ENCODE results near the gene ANKRD62.
"Not testable (repeated sequence)": the region's sequence is repeated elsewhere in the genome, so short reads cannot be mapped to it uniquely, and the experiment has no call there.

ANKRD62 gene

GRCh38 chr18:12066910-12067511 is 26.6 kb upstream of the ANKRD62 start:
- no peak for DNase-seq

GRCh38 chr18:12067671-12068070 is 26.0 kb upstream of the ANKRD62 start:
- no peak for DNase-seq

GRCh38 chr18:12068316-12068949 is 25.2 kb upstream of the ANKRD62 start:
- not testable (repeated sequence) for DNase-seq

- no peak for DNase-seq
Observed at GRCh38 chr18:12068950-12069320, 24.7 kb upstream of the ANKRD62 start.

- DNase-seq, result not testable (repeated sequence)
Observed at GRCh38 chr18:12071066-12071465, 22.6 kb upstream of the ANKRD62 start.

- DNase-seq, result no peak
Observed at GRCh38 chr18:12072996-12073395, 20.6 kb upstream of the ANKRD62 start.

- DNase-seq, result no peak
Observed at GRCh38 chr18:12074736-12075135, 18.9 kb upstream of the ANKRD62 start.

GRCh38 chr18:12076424-12077140 is 17.1 kb upstream of the ANKRD62 start:
- DNase-seq, result no peak

GRCh38 chr18:12077994-12078393 is 15.6 kb upstream of the ANKRD62 start:
- not testable (repeated sequence) for DNase-seq

GRCh38 chr18:12079491-12080237 is 14.0 kb upstream of the ANKRD62 start:
- DNase-seq, result no peak

GRCh38 chr18:12085136-12085535 is 8.5 kb upstream of the ANKRD62 start:
- no peak for DNase-seq

GRCh38 chr18:12085786-12086185 is 7.9 kb upstream of the ANKRD62 start:
- no peak for DNase-seq

GRCh38 chr18:12086249-12086648 is 7.4 kb upstream of the ANKRD62 start:
- DNase-seq, result no peak

- no peak for DNase-seq
Observed at GRCh38 chr18:12086677-12087470, 6.8 kb upstream of the ANKRD62 start.

GRCh38 chr18:12087471-12088025 is 6.1 kb upstream of the ANKRD62 start:
- DNase-seq, result no peak

GRCh38 chr18:12088096-12088495 is 5.5 kb upstream of the ANKRD62 start:
- no peak for DNase-seq

- DNase-seq, result no peak
Observed at GRCh38 chr18:12088731-12089375, 4.8 kb upstream of the ANKRD62 start.

- no peak for DNase-seq
Observed at GRCh38 chr18:12091538-12092141, 2.0 kb upstream of the ANKRD62 start.

- DNase-seq, result no peak
Observed at GRCh38 chr18:12092398-12093229, 1.0 kb upstream of the ANKRD62 start.

GRCh38 chr18:12098374-12098773 is 4.7 kb downstream of the ANKRD62 start:
- no peak for DNase-seq

Measured in KG1 (cell line).